Ovary (tissue), 9 donors: ENCODE measurements around the gene KCNB1. TPM values are rescaled to one million over a fixed set of nuclear protein-coding genes. Genes with fewer than 3 reads are reported as not detected.
"Not testable (repeated sequence)": the region's sequence is repeated elsewhere in the genome, so short reads cannot be mapped to it uniquely, and the experiment has no call there.

ENCODE experiments used
- DNase-seq, 5 donors: peaks; one replicate each; pipeline ENCODE4 v3.0.0-alpha.2; 2019 to 2020
- H3K27ac ChIP-seq, 2 donors: fragments of 200-600 bp; one replicate each; pipeline versions ENCODE4 v1.5.1 to v1.8.0; 2019 to 2022
- H3K27me3 ChIP-seq: fragments of 200-600 bp; one replicate; pipeline ENCODE4 v1.8.0; 2022
- H3K36me3 ChIP-seq: fragments of 200-600 bp; sonication (generic); one replicate; pipeline ENCODE4 v1.5.1; 2019
- H3K4me1 ChIP-seq: one replicate; pipeline ENCODE4 v1.8.1; 2013; ENCODE audit warnings: mild to moderate bottlenecking, moderate library complexity; ENCODE audit not compliant: insufficient read depth
- H3K4me3 ChIP-seq: fragments of 200-600 bp; sonication (generic); one replicate; pipeline ENCODE4 v1.5.1; 2017
- H3K9me3 ChIP-seq, 2 donors: fragments of 200-600 bp in 1 of 2; sonication (generic) in 1 of 2; one replicate each; pipeline versions ENCODE4 v1.5.1 to v1.8.1; 2013 to 2019; ENCODE audit warnings: mild to moderate bottlenecking in 1 of 2, moderate library complexity in 1 of 2
- EP300 ChIP-seq: sonication (generic); formaldehyde crosslinking; IDR thresholded peaks from one replicate; pipeline ENCODE4 v1.6.1; 2017; ENCODE audit warnings: antibody characterized with exemption
- POLR2A ChIP-seq: fragments of 450-650 bp; IDR thresholded peaks from one replicate; pipeline ENCODE4 v1.6.1; 2017; ENCODE audit warnings: antibody characterized with exemption, mild to moderate bottlenecking, moderate library complexity
- WGBS, 3 donors: extraction: QIAGEN DNeasy Blood & Tissue Kit in 1 of 3; methylation state at CpG; one replicate each; pipeline versions ENCODE4 v1.1.5 to v1.1.7; 2013 to 2017; 5-methylcytosine and 5-hydroxymethylcytosine counted together
- intact Hi-C, 4 donors: fragments of 100-400 bp; cut with DNase I; formaldehyde crosslinking; loops; one replicate each; pipeline versions ENCODE4 v1.11.0 to v1.15.1; 2022 to 2023
- polyA plus RNA-seq, 2 donors: library from polyadenylated mRNA; stranded (reverse); fragments of 200-250 nt in 1 of 2; fragments of 350-450 nt in 1 of 2; fragmentation: Illumina TruSeq in 1 of 2; extraction: RNeasy Lipid Tissue Mini Kit (QIAGEN cat#74804) in 1 of 2; gene quantifications; one replicate each; pipeline ENCODE4 v1.2.3, GENCODE V29; 2013 to 2014
- total RNA-seq, 7 donors: library from RNA; depleted of rRNA in 2 of 7; stranded (reverse); fragments of >200 nt in 2 of 7; fragmentation: NEBNext Ultra II Directional in 3 of 7; extraction: Animal tissue kit (Norgen Biotek cat#: 25700) in 3 of 7; gene quantifications; one replicate each; pipeline versions ENCODE4 v1.1.0 to v1.2.4, GENCODE V29; 2016 to 2023
- TF ChIP-seq, protein P1 (sequence below), 3 donors: fragments of 450-650 bp in 2 of 3; fragments of 200-600 bp in 1 of 3; IDR thresholded peaks; one replicate each; pipeline versions ENCODE4 v1.5.1 to v1.8.0; 2016 to 2022; ENCODE audit warnings: antibody characterized with exemption in 3 of 3, mild to moderate bottlenecking in 1 of 3
- donor health status: DM: no; HTN: no; CAD: no; lungs with moderate emphysema.
- donor health status: DM: no; HTN: no; CAD: no.
- donor health status: Bipolar disorder and iron deficiency.
- donor health status: DM: yes; HTN: yes; CAD: no.
- donor health status: DM: no; HTN: no; CAD: no.
- donor health status: DM: yes; HTN: yes; CAD: no.

Gene KCNB1
- total and polyA plus RNA-seq, 9 donors = 0.12 to 5.4 (median 1.3) TPM

DNA sequence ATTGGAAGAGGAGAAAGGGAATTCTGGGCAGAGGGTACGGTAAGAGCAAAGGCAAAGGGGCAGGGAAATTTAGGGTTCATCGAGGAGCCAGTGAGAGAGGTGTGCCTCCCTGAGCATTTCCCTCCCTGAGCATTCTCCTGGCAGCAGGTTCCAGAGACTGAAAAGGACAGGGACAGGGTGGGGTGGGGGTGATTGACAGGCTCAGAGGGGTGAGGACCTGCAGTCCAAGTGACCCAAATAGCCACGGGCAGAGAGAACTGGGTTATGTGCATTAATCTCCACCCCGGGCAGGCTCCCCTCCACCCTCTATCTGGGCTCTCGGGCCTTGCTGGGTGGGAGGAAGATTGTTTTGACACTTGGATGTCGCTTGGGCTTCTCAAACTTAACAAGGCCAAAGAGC lies 69.5 kb downstream of the KCNB1 start:
- 71 to 76% (median 72%) methylated on average over 6 of the region's 6 CpGs for WGBS, 3 donors
- Histone ChIP-seq H3K4me3 (no peak overlapping the region), H3K36me3 (no peaks in the 10 kb centered on the region), H3K4me1 (no peaks in the 10 kb centered on the region), H3K27ac (no peak overlapping the region), H3K9me3 (no peaks in the 10 kb centered on the region), H3K27me3 (no peaks in the 10 kb centered on the region)
- TF ChIP-seq, protein P1, sequence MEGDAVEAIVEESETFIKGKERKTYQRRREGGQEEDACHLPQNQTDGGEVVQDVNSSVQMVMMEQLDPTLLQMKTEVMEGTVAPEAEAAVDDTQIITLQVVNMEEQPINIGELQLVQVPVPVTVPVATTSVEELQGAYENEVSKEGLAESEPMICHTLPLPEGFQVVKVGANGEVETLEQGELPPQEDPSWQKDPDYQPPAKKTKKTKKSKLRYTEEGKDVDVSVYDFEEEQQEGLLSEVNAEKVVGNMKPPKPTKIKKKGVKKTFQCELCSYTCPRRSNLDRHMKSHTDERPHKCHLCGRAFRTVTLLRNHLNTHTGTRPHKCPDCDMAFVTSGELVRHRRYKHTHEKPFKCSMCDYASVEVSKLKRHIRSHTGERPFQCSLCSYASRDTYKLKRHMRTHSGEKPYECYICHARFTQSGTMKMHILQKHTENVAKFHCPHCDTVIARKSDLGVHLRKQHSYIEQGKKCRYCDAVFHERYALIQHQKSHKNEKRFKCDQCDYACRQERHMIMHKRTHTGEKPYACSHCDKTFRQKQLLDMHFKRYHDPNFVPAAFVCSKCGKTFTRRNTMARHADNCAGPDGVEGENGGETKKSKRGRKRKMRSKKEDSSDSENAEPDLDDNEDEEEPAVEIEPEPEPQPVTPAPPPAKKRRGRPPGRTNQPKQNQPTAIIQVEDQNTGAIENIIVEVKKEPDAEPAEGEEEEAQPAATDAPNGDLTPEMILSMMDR (IDR thresholded peaks at IDR 0.05) = no peak
- no peak for TF ChIP-seq POLR2A
- TF ChIP-seq EP300 = no peak
- no peak for DNase-seq
- intact Hi-C loops = loop anchor here in 1 of 4 donors (10.0 kb wide), 1 partner anchor 192 kb away; no protein-coding TSS in a partner anchor

DNA sequence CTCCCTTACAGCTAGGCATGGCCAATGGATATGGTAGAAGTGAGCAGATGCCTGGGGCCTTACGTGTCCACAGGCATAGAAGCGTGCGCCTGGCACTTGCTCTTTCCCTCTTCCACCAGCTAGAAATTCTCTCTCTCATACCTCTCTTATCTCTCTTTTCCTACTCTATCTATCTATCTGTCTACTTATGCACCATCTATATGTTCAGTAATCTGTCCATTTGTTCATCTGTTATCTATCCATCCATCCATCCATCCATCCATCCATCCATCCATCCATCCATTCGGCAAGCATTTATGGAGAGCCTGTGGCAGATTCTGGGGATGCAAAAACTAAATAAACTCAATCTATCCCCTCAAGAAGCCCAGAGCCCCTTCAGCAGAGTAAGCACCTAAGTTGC lies 70.2 kb downstream of the KCNB1 start:
- no peak overlapping the region for H3K27ac ChIP-seq

DNA sequence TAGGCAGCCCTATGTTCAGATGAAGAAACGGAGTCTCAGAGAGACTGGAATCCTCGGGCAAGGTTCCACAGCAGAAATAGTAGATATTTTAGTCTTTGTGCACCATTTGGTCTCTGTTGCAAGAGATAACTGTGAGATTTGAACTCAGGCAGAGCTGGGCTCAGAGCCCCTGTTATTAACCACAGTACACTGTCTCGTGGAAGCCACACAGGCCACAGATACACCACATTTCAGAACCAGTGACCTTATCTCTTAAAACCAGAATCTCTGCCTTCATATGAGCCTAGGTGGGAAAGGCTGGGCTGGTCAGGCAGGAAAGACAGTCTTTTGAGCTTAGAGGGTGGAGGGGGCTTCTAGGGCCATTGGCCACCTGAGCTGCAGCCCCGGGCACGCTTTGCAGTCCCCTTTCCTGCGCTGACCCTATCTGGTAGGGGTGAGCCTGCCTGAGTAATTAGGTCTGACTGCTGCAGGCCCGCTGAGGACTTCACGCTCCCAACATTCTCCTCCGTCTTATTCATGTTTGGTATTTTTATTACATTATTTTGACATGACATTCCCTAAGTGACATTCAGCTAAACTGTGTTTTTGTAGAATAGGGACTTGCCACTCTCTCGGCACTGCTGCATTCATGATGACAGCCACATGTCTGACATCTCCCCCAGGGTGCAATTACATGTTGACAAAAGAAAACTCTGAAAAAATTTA lies 71.1 kb downstream of the KCNB1 start:
- Histone ChIP-seq H3K27ac (no peak overlapping the region), H3K4me3 (no peak overlapping the region), H3K27me3 (no peaks in the 10 kb centered on the region), H3K9me3 (no peaks in the 10 kb centered on the region), H3K4me1 (no peaks in the 10 kb centered on the region), H3K36me3 (no peaks in the 10 kb centered on the region)
- no peak for DNase-seq
- TF ChIP-seq, protein P1 (IDR thresholded peaks at IDR 0.05) = no peak
- TF ChIP-seq EP300 = no peak
- no peak for TF ChIP-seq POLR2A
- WGBS, 3 donors = 74 to 78% (median 75%) methylated on average over 10 of the region's 10 CpGs
- intact Hi-C loops = loop anchor here in 1 of 4 donors (10.0 kb wide), 1 partner anchor 193 kb away; no protein-coding TSS in a partner anchor

More for the DNA sequence above, 70.2 kb downstream of the KCNB1 start:
- Histone ChIP-seq H3K9me3 (no peaks in the 10 kb centered on the region), H3K4me1 (no peaks in the 10 kb centered on the region), H3K4me3 (no peak overlapping the region), H3K27me3 (no peaks in the 10 kb centered on the region), H3K36me3 (no peaks in the 10 kb centered on the region)
- 90 to 95% (median 94%) methylated on average over 4 of the region's 4 CpGs for WGBS, 3 donors
- TF ChIP-seq POLR2A (no peak), EP300 (no peak)
- TF ChIP-seq, protein P1 (IDR thresholded peaks at IDR 0.05) = no peak
- intact Hi-C loops = loop anchor here in 1 of 4 donors (10.0 kb wide), 1 partner anchor 193 kb away; no protein-coding TSS in a partner anchor
- DNase-seq = no peak

DNA sequence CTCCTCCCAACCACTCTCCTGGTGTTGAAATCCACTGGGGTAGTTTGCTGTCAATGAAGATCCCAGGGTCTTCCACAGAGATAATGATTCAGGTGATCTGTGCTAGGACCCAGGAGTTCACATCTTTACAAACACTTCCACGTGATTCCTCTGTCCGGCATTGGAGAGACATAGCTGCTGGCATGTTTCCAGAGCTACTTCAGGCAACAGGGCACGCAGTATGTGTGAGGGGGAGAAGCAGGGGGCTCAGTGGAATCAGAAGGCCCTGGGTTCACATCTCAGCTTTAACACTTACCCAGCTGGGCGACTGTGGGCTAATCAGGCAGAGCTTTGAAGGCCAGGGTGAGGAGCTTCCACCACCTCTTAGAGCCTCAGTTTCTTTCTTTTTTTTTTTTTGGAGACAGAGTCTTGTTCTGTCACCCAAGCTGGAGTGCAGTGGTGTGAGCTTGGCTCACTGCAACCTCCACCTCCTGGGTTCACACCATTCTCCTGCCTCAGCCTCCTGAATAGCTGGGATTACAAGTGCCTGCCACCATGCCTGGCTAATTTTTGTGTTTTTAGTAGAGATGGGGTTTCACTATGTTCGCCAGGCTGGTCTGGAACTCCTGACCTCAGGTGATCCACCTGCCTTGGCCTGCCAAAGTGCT lies 72.4 kb downstream of the KCNB1 start:
- not testable (repeated sequence) for H3K4me3 ChIP-seq, H3K9me3 ChIP-seq, H3K27me3 ChIP-seq, DNase-seq, H3K36me3 ChIP-seq, H3K27ac ChIP-seq, H3K4me1 ChIP-seq
- 43 to 56% (median 50%) methylated on average over 5 of the region's 5 CpGs for WGBS, 3 donors
- intact Hi-C loops = loop anchor here in 1 of 4 donors (10.0 kb wide), 1 partner anchor 195 kb away; no protein-coding TSS in a partner anchor
